Right cardiac atrium (tissue), 5 donors: ENCODE measurements around the gene CSNK1G2. TPM values are rescaled to one million over a fixed set of nuclear protein-coding genes. Genes with fewer than 3 reads are reported as not detected.
A peak's percentile ranks its signal among the peaks of the same experiment; 100 is the strongest.

ENCODE experiments used
- ATAC-seq, 2 donors: fragments of 200-7000 bp; cut with Tn5 transposase; one replicate each; pipeline versions ENCODE4 v1.8.0 to v1.9.1; 2020; ENCODE audit warnings: moderate library complexity in 2 of 2, mild to moderate bottlenecking in 1 of 2
- DNase-seq, 3 donors: peaks; one replicate each; pipeline ENCODE4 v3.0.0-alpha.2; 2020
- H3K27ac ChIP-seq: one replicate; pipeline ENCODE4 v1.5.1; 2013; ENCODE audit warnings: mild to moderate bottlenecking, low read length, control low read depth, moderate library complexity
- H3K27me3 ChIP-seq: one replicate; pipeline ENCODE4 v1.6.1; 2013; ENCODE audit not compliant: control insufficient read depth, insufficient read depth
- H3K4me1 ChIP-seq: one replicate; pipeline ENCODE4 v1.6.1; 2013; ENCODE audit warnings: low read length; ENCODE audit not compliant: control insufficient read depth, insufficient read depth
- H3K4me3 ChIP-seq: one replicate; pipeline ENCODE4 v1.5.1; 2013; ENCODE audit warnings: low read length, control low read depth
- H3K9me3 ChIP-seq: one replicate; pipeline ENCODE4 v1.6.1; 2013; ENCODE audit warnings: low read length; ENCODE audit not compliant: control insufficient read depth
- WGBS: extraction: QIAGEN DNeasy Blood & Tissue Kit; methylation state at CpG from one replicate; pipeline ENCODE4 v1.1.7; 2013; 5-methylcytosine and 5-hydroxymethylcytosine counted together
- intact Hi-C, 4 donors: fragments of 100-400 bp; cut with DNase I; formaldehyde crosslinking; loops; one replicate each; pipeline versions ENCODE4 v1.11.0 to v1.14.0; 2022 to 2023
- polyA plus RNA-seq: library from polyadenylated mRNA; stranded (reverse); fragments of 200-250 nt; gene quantifications from one replicate; pipeline ENCODE4 v1.2.3, GENCODE V29; 2013
- total RNA-seq, 4 donors: library from RNA; stranded (reverse); fragmentation: NEBNext Ultra II Directional; extraction: Animal tissue kit (Norgen Biotek cat#: 25700); gene quantifications; one replicate each; pipeline ENCODE4 v1.2.1, GENCODE V29; 2021
- donor health status: healthy with polysubstance abuse.
- donor health status: DM: no; HTN: yes; CAD: no.
- donor health status: DM: no; HTN: no; CAD: no.
- donor health status: DM: no; HTN: yes; CAD: no; lungs with severe emphysema.
- donor health status: DM: yes; HTN: yes; CAD: no.

CSNK1G2 gene
- total and polyA plus RNA-seq, 5 donors, result 25.6 to 32.2 (median 30.2) TPM

GRCh38 chr19:1944916-1945561 lies 4.1 kb downstream of the CSNK1G2 start:
- Histone ChIP-seq H3K4me3 (no peak overlapping the region), H3K9me3 (no peaks in the 10 kb centered on the region), H3K27me3 (no peaks in the 10 kb centered on the region), H3K27ac (no peak overlapping the region), H3K4me1 (peaks cover 4% of the 10 kb centered on the region)
- 89% methylated on average over 30 of the region's 30 CpGs for WGBS
- intact Hi-C loops, result no loop called here
- ATAC-seq, result no peak
- DNase-seq, result no peak

- no peak overlapping the region for H3K27ac ChIP-seq
- intact Hi-C loops, result no loop called here
- no peak overlapping the region for H3K4me3 ChIP-seq
- WGBS, result 65% methylated on average over 18 of the region's 18 CpGs
- DNase-seq (peak in 2 of 3 donors; percentile 44 to 75), ATAC-seq (no peak)
- H3K4me1 ChIP-seq, result peaks cover 4% of the 10 kb centered on the region
- H3K9me3 ChIP-seq, result no peaks in the 10 kb centered on the region
- H3K27me3 ChIP-seq, result no peaks in the 10 kb centered on the region
Measured at GRCh38 chr19:1945899-1946298, 4.9 kb downstream of the CSNK1G2 start.

GRCh38 chr19:1947651-1948209 lies 6.8 kb downstream of the CSNK1G2 start:
- peaks cover 4% of the 10 kb centered on the region for H3K4me1 ChIP-seq
- H3K27ac ChIP-seq, result no peak overlapping the region
- WGBS, result 85% methylated on average over 34 of the region's 34 CpGs
- no peaks in the 10 kb centered on the region for H3K27me3 ChIP-seq
- intact Hi-C loops, result no loop called here
- DNase-seq (peak in 2 of 3 donors; percentile 18 to 38), ATAC-seq (peak in 1 of 2 donors; percentile 4)
- no peak overlapping the region for H3K4me3 ChIP-seq
- H3K9me3 ChIP-seq, result no peaks in the 10 kb centered on the region

GRCh38 chr19:1949304-1950101 lies 8.5 kb downstream of the CSNK1G2 start:
- no peaks in the 10 kb centered on the region for H3K27me3 ChIP-seq
- H3K4me1 ChIP-seq, result no peaks in the 10 kb centered on the region
- DNase-seq, result peak in 1 of 3 donors; percentile 49
- no peak for ATAC-seq
- intact Hi-C loops, result no loop called here
- H3K9me3 ChIP-seq, result no peaks in the 10 kb centered on the region
- no peak overlapping the region for H3K27ac ChIP-seq
- WGBS, result 95% methylated on average over 44 of the region's 44 CpGs
- no peak overlapping the region for H3K4me3 ChIP-seq

- Histone ChIP-seq H3K27ac (no peak overlapping the region), H3K4me1 (no peaks in the 10 kb centered on the region), H3K27me3 (no peaks in the 10 kb centered on the region), H3K4me3 (no peak overlapping the region), H3K9me3 (no peaks in the 10 kb centered on the region)
- ATAC-seq, result no peak
- peak in 1 of 3 donors; percentile 32 for DNase-seq
- WGBS, result 98% methylated on average over 16 of the region's 16 CpGs
- intact Hi-C loops, result no loop called here
Measured at GRCh38 chr19:1950640-1951039, 9.7 kb downstream of the CSNK1G2 start.

- Histone ChIP-seq H3K27me3 (no peaks in the 10 kb centered on the region), H3K4me1 (no peaks in the 10 kb centered on the region), H3K27ac (no peak overlapping the region), H3K9me3 (no peaks in the 10 kb centered on the region), H3K4me3 (no peak overlapping the region)
- intact Hi-C loops, result no loop called here
- DNase-seq, result peak in 1 of 3 donors; percentile 48
- ATAC-seq, result no peak
- WGBS, result 78% methylated on average over 21 of the region's 21 CpGs
Measured at GRCh38 chr19:1952635-1953034, 11.7 kb downstream of the CSNK1G2 start.

- H3K4me1 ChIP-seq, result no peaks in the 10 kb centered on the region
- WGBS, result 88% methylated on average over 19 of the region's 19 CpGs
- H3K4me3 ChIP-seq, result no peak overlapping the region
- intact Hi-C loops, result no loop called here
- ATAC-seq, result no peak
- no peaks in the 10 kb centered on the region for H3K27me3 ChIP-seq
- H3K9me3 ChIP-seq, result no peaks in the 10 kb centered on the region
- H3K27ac ChIP-seq, result no peak overlapping the region
- peak in 1 of 3 donors; percentile 37 for DNase-seq
Measured at GRCh38 chr19:1953037-1953436, 12.1 kb downstream of the CSNK1G2 start.

- DNase-seq (peak in 1 of 3 donors; percentile 53), ATAC-seq (no peak)
- H3K9me3 ChIP-seq, result no peaks in the 10 kb centered on the region
- intact Hi-C loops, result no loop called here
- H3K4me1 ChIP-seq, result no peaks in the 10 kb centered on the region
- WGBS, result 91% methylated on average over 32 of the region's 32 CpGs
- no peak overlapping the region for H3K27ac ChIP-seq
- H3K27me3 ChIP-seq, result no peaks in the 10 kb centered on the region
- H3K4me3 ChIP-seq, result no peak overlapping the region
Measured at GRCh38 chr19:1953441-1954094, 12.6 kb downstream of the CSNK1G2 start.

GRCh38 chr19:1954532-1954933 lies 13.6 kb downstream of the CSNK1G2 start:
- Histone ChIP-seq H3K4me1 (no peaks in the 10 kb centered on the region), H3K27ac (no peak overlapping the region), H3K27me3 (no peaks in the 10 kb centered on the region), H3K9me3 (no peaks in the 10 kb centered on the region), H3K4me3 (no peak overlapping the region)
- ATAC-seq (no peak), DNase-seq (peak in 1 of 3 donors; percentile 55)
- intact Hi-C loops, result no loop called here
- 87% methylated on average over 15 of the region's 15 CpGs for WGBS

GRCh38 chr19:1955171-1956121 lies 14.5 kb downstream of the CSNK1G2 start:
- H3K4me1 ChIP-seq, result no peaks in the 10 kb centered on the region
- 83% methylated on average over 51 of the region's 51 CpGs for WGBS
- H3K9me3 ChIP-seq, result no peaks in the 10 kb centered on the region
- H3K27ac ChIP-seq, result no peak overlapping the region
- H3K27me3 ChIP-seq, result no peaks in the 10 kb centered on the region
- H3K4me3 ChIP-seq, result no peak overlapping the region
- intact Hi-C loops, result no loop called here
- peak in 1 of 2 donors; percentile 7 for ATAC-seq
- DNase-seq, result peak; percentile 16 to 48 (median 45)
